HG03521 (cell line): ENCODE results near the gene SLC38A9.
"Not testable (repeated sequence)": the region's sequence is repeated elsewhere in the genome, so short reads cannot be mapped to it uniquely, and the experiment has no call there.

Source experiments
- ATAC-seq: cut with Tn5 transposase; IDR thresholded peaks from one replicate; pipeline ENCODE4 v1.9.1; 2021; ENCODE audit warnings: mild to moderate bottlenecking, moderate library complexity; ENCODE audit not compliant: unreplicated experiment

The SLC38A9 gene

GRCh38 chr5:55618318-55618717 lies 93.8 kb downstream of the SLC38A9 start:
- no peak for ATAC-seq

DNA sequence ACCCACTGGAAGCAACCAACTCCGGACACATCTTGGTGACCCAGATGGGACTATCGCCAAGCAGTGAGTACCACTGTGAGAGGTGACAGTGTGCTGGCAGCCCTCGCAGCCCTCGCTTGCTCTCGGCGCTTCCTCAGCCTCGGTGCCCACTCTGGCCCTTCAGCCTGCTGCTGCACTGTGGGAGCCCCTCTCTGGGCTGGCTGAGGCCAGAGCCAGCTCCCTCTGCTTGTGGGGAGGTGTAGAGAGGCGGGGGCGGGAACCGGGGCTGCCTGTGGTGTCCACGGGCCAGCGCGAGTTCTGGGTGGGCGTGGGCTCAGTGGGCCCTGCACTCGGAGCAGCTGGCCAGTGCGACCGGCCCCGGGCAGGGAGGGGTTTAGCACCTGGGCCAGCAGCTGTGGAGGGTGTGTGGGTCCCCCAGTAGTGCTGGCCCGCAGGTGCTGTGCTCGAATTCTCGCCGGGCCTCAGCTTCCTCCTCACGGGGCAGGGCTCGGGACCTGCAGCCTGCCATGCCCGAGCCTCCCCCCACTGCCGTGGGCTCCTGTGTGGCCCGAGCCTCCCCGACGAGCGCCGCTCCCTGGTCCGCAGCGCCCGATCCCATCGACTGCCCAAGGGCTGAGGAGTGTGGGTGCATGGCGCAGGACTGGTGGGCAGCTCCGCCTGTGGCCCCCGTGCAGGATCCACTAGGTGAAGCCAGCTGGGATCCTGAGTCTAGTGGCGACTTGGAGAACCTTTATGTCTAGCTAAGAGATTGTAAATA lies 98.8 kb downstream of the SLC38A9 start:
- ATAC-seq = no peak

- no peak for ATAC-seq
Observed at GRCh38 chr5:55610542-55610941, 101.6 kb downstream of the SLC38A9 start.

GRCh38 chr5:55609413-55609812 lies 102.7 kb downstream of the SLC38A9 start:
- no peak for ATAC-seq

DNA sequence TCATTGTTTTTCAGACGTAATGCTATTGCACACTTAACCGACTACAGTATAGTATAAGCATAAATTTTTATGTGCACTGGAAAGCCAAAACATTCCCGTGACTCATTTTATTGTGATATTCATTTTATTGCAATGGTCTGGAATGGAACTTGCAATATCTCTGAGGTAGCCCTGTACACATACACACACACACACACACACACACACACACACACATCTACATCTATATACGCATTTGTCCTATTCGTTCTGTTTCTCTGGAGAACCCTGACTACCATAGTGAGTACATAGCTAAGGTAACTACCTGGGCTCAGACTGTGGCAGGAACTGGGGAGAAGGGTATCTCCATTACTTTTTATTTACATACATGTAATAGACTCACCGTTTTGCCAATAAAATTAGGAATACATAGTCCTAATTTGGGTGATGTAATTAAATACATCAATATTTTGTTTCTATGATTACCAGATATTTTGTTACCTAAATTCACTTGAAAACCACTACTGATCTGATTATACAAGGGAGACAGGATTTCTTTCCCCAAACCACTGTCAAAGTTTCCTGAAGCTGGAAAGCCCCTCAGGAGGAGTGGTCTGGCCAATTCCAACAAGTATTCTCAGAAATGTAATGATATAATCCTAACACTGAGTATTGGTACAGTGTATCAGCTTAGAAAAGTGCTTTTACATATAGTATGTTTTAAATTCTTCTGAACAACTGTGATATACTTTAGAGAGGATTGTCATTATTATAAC lies 103.4 kb downstream of the SLC38A9 start:
- no peak for ATAC-seq

- ATAC-seq = not testable (repeated sequence)
Observed at GRCh38 chr5:55607309-55607708, 104.8 kb downstream of the SLC38A9 start.

DNA sequence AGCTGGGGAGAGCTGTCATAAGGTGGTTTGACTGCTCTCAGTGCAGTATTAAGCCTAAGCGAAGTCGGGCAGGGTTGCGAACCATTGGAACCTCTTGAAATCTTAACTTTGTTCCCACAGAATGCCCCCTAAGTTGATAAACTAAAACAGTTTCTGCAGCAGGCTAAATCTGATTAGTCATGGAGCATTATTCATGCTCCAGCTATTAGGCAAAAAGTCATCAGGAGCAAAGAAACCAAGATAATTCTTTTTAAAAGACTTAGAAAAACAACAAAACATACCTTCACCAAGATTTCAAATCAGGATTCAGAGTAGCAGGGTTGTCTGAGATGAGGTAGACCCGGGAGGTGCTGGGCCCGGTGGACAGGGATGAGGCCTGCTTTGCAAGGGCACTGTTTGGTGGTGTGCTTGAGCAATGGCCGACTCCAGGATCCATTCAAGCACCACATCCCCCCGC lies 107.5 kb downstream of the SLC38A9 start:
- ATAC-seq = no peak

GRCh38 chr5:55603922-55604321 lies 108.2 kb downstream of the SLC38A9 start:
- ATAC-seq = no peak

GRCh38 chr5:55601628-55602027 lies 110.5 kb downstream of the SLC38A9 start:
- no peak for ATAC-seq

- ATAC-seq = no peak
Observed at GRCh38 chr5:55601204-55601618, 110.9 kb downstream of the SLC38A9 start.

DNA sequence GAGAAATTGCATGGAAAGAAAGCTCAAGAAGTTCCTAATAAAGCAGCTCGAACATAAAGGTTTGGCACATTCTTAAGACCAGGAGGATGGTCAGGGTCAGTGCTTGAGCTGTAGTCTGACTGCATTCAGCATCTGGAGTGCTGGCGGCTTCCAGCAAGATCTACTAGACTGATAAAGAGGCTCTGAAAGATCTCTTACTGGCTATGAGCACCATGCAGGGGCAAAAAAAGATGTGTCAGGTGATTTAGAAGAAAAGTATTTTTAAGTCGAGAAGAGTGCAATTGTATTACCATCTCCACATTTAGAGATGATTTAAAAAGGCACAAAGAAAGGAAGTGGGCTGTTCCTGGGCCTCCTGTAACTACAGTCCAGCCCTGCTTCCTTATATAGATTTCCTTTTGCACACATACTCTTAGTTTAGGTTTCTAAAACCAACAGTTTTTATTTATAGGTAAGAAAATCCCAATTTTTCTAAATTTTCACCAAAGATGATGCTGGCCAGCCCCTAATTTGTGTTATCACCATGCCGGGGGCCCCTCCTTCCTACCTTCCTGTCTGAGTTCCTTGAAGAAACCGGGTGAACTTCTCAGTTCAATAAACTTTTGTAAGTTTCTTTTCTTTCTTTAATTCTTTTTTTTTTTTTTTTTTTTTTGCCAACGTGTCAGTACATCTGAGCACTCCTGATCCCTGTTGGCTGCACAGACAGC lies 111.5 kb downstream of the SLC38A9 start:
- no peak for ATAC-seq

DNA sequence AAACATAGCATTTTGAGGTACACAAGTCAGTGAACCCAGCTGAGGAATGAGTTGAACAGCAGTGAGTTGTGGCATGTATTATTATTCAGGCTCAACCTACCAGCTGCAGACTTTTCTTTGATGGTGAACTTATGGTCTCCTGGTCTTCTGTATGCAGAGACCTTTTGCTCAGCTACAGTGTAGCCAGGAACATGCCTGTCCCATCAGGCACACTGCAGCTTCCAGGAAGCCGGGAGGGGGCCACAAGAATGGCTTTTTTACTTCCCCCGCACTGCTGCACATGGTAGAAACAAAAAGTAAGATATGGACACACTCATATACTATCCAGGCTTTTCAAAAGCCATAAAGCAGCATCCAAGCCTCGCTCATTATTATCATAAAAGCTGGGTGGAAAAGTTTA lies 112.0 kb downstream of the SLC38A9 start:
- ATAC-seq = no peak

DNA sequence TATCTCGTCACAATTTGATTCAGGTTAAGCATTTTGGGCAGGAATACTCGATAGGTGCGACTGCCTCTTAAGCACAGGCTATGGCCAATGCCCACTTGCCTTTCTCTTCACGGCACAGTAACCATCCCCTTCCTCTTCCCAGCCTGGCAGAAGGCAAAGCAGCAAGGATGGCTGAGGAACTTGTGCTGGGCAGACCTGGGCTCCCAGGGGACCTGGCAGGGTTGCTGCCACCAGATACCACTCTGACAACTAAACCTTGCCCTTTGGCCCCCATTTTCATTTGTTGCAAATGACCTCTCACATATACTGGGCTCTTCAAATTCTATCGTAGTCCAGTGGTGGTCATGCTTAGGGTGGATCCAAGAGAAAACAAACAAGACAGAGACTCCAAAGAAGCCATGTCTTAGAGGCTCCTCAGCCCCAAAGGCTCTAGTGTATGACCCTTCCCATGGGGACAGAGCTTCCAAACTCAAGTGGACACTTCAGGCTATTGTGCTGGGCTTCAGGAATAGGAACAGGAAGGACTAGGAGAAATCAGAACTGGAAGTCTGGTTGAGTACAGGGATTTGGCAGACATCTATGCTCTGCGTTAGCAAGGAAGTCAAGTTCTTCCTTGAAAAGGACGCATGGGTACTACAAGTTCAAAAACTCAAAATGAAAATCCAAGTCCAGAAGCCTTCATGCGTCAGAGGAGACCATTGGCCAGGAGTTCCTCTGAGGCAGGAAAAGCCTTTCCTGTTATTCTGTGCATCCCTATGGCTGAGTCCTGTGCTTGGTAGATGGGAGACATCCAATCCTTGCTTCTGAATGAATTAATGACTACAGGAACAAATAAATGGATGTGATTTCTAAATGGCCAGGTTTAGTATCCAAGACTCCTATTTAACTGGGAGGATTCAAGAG lies 112.7 kb downstream of the SLC38A9 start:
- no peak for ATAC-seq

DNA sequence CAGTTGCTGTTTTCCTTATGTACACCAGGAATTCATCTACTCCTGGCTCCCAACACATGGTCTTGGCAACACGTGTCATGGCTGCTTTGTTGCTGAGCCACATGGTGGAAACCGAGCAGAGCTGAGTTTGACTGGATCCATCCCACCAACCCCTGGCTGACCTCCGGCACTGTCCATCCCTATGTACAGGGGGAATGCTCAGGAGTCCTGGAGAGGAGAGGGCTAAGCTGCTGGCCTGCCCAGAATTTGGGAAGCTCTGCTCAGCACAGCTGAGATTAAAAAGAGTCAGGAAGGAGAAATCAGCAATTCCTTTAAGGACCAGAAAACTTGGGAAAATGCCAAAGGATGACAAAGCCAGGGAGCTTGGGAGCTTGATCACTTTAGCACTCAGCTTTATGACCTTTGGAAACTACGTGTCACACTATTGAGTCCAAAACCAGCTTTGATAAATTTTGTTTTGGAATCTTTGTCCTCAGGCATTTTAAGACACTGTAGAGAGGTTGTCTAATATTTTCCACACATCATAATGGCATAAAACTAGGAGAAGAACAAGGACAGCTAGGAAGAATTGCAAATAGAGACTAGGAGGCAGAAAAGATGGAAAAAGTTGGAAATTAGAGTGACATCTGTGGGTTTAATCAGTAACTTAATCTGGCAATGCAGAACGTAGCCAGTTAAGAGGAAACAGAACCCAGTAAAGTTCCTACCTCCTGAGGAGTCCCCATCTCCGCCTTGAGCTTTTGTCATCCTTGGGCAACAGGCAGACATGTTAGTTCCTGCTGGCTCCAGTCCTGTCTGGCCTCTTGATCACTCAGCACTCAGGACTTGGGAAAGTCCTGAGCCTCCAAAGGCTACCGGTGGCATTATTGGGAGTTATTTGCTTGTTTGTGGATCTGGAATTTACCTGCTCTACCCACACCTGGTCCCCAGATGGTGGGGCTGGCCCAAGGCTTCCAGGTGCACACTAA lies 114.8 kb downstream of the SLC38A9 start:
- ATAC-seq = no peak

GRCh38 chr5:55594671-55595070 lies 117.5 kb downstream of the SLC38A9 start:
- no peak for ATAC-seq

- no peak for ATAC-seq
Observed at GRCh38 chr5:55593115-55593472, 119.0 kb downstream of the SLC38A9 start.

DNA sequence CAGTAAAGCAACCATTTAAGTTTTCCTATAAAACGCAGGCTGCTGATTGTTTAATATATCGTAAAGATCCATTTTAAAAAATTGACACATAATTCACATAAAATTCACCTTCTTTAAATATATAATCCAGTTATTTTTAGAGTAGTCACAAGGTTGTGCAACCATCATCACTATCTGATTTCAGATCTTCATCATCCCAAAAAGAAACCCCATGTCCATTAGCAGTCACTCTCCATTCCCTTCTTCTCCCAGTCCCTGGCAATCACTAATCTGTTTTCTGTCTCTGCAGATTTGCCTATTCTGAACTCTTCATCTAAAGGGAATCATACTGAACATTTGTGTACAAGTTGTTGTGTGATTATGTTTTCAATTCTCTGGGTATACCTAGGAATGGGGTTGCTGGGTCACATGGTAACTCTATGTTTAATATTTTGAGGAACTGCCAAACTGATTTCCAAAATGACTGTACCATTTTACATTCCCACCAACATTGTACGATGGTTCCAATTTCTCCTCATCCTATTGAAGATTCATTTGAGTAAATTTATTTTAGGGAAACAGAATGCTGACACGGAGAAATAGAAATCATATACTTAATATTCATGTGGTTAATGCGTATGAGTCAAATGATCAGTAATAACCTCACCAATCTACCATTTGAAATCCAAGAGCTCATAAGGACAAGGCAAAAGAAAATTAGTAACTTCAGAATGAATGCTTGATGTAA lies 119.6 kb downstream of the SLC38A9 start:
- no peak for ATAC-seq

DNA sequence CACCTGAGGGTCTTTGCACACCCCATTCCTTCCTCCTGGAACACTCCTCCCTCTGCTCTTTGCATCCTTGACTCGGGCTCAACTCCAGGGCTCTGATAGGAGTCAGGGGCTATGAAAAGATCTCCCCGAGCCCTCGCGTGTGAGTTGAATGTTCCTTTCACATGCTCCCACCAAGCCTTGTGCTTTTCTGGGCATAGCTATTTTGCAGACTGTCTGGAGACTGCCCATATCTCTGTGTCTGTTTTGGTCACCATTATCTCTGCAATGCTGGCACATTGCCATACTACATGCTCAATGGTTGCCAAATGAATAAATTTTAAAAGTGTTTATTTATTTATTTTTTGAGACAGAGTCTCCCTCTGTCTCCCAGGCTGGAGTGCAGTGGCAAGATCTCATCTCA lies 120.4 kb downstream of the SLC38A9 start:
- no peak for ATAC-seq

- ATAC-seq = no peak
Observed at GRCh38 chr5:55585206-55585610, 126.9 kb downstream of the SLC38A9 start.
